ENCODE results near the gene ARFRP1. TPM values are rescaled to one million over a fixed set of nuclear protein-coding genes. Genes with fewer than 3 reads are reported as not detected.
"Not testable (repeated sequence)": the region's sequence is repeated elsewhere in the genome, so short reads cannot be mapped to it uniquely, and the experiment has no call there.

ARFRP1 gene
- total RNA-seq, 2 donors from 2014 or later = 55.1 to 70.9 TPM

- Mint-ChIP-seq H3K4me3 (no peak overlapping the region), H3K27ac (no peak overlapping the region), H3K4me1 (ENCODE audit: low read depth) (peaks cover 16% of the 10 kb centered on the region), H3K9me3 (no peaks in the 10 kb centered on the region), H3K36me3 (ENCODE audit: insufficient read depth in 2 of 2) (peaks cover 0 to 3% of the 10 kb centered on the region in 2 donors), H3K27me3 (ENCODE audit: low read depth) (no peaks in the 10 kb centered on the region)
- ATAC-seq (replicated peaks in 1 of 2) (no peak), DNase-seq (no peak)
Measured at GRCh38 chr20:63734111-63734945, 26.6 kb upstream of the ARFRP1 start.

DNA sequence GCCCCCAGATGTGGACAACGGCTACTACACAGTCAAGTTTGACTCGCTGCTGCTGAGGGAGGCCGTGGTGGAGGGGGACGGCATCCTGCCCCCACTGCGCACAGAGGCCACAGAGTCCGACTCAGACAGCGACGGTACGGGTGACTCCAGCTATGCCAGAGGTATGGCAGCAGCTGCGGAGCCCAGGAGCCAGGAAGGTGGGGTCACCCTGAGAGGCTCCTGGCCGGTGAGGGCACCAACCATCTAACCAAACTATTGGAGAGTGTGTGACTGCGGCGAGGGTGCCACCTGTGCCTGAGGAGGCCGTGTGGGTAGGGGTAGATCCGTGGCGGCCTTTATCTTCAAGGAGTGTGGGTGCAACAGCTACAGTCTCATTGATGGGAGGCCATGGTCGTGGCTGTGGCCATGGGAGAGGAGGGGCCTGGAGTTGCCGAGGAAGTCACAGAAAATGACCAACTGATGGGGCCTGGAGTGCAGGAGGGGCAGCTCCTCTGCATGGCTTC, 25.9 kb upstream of the ARFRP1 start:
- no peaks in the 10 kb centered on the region for H3K9me3 Mint-ChIP-seq
- peaks cover 16% of the 10 kb centered on the region for H3K4me1 Mint-ChIP-seq (ENCODE audit: low read depth)
- H3K27me3 Mint-ChIP-seq (ENCODE audit: low read depth) = no peaks in the 10 kb centered on the region
- no peak overlapping the region for H3K27ac Mint-ChIP-seq
- no peak overlapping the region for H3K4me3 Mint-ChIP-seq
- ATAC-seq (replicated peaks in 1 of 2) (no peak), DNase-seq (no peak)
- H3K36me3 Mint-ChIP-seq (ENCODE audit: insufficient read depth in 2 of 2) = peaks cover 0 to 7% of the 10 kb centered on the region in 2 donors

- Mint-ChIP-seq H3K9me3 (no peaks in the 10 kb centered on the region), H3K36me3 (ENCODE audit: insufficient read depth in 2 of 2) (peaks cover 2 to 10% of the 10 kb centered on the region in 2 donors), H3K4me3 (no peak overlapping the region), H3K27me3 (ENCODE audit: low read depth) (no peaks in the 10 kb centered on the region), H3K27ac (no peak overlapping the region), H3K4me1 (ENCODE audit: low read depth) (peaks cover 16% of the 10 kb centered on the region)
- DNase-seq (no peak), ATAC-seq (replicated peaks in 1 of 2) (no peak)
Measured at GRCh38 chr20:63733117-63733516, 25.3 kb upstream of the ARFRP1 start.

DNA sequence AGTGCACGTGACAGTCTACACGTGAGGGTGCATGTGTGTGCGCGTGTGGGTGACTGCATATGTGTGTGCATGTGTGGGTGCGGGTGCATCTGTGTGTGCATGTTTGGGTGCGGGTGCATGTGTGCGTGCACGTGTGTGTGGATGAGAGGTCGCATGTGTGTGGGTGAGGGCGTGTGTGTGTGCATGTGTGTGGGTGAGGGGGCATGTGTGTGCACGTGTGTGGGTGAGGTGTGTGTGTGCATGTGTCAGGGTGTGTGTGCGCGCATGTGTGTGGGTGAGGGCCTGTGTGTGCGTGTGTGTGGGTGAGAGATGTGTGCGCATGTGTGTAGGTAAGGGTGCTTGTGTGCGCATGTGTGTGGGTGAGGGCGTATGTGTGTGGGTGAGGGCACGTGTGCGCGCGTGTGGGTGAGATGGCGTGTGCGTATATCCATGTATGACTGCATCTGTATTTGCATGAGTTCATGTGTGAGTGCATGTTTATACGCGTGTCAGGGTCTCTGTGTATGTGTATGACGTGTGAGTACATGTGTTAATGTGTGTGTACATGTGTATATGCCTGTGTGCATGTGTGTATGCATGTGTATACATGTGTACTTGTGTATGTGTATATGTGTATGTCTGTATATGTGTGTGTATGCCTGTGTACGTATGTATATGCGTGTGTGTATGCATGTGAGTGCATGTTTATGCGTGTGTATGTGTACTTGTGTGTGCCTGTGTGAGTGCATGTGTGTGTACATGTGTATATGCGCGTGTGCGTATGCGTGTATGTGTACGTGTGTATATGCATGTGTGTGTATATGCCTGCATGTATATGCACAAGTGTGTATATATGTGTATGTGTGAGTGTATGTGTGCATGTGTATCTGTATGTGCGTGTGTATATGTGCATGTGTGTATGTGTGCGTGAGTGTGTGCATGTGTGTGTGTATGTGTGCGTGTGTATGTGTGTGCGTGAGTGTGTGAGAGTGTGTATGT, 24.6 kb upstream of the ARFRP1 start:
- ATAC-seq (replicated peaks in 1 of 2) (no peak), DNase-seq (no peak)
- H3K27me3 Mint-ChIP-seq (ENCODE audit: low read depth) = no peaks in the 10 kb centered on the region
- H3K27ac Mint-ChIP-seq = no peak overlapping the region
- H3K36me3 Mint-ChIP-seq (ENCODE audit: insufficient read depth in 2 of 2) = peaks cover 2 to 13% of the 10 kb centered on the region in 2 donors
- no peak overlapping the region for H3K4me3 Mint-ChIP-seq
- H3K4me1 Mint-ChIP-seq (ENCODE audit: low read depth) = peaks cover 16% of the 10 kb centered on the region
- H3K9me3 Mint-ChIP-seq = no peaks in the 10 kb centered on the region

- H3K4me1 Mint-ChIP-seq (ENCODE audit: low read depth) = peaks cover 7% of the 10 kb centered on the region
Measured at GRCh38 chr20:63731410-63731809, 23.6 kb upstream of the ARFRP1 start.

DNA sequence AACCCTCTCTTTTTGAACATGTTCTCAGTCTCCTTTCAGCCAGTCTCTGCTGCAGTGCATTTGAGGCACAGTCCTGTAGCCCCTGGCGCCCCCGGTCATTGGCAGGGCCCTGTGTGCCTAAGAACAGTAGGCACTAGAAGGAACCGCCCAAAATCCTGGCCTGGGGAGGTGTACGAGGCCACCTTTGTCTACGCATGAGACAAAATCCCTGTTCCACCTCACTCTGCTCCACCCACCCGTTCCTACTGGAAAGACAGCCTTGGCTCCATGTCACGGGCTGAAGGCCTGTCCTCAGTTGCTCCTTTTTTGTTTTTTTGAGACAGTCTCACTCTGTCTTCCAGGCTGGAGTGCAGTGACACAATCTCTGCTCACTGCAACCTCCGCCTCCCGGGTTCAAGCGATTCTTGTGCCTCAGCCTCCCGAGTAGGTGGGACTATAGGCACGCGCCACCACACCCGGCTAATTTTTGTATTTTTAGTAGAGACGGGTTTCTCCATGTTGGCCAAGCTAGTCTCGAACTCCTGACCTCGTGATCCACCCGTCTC, 22.5 kb upstream of the ARFRP1 start:
- ATAC-seq (replicated peaks in 1 of 2); H3K4me3 Mint-ChIP-seq; H3K9me3 Mint-ChIP-seq; H3K27me3 Mint-ChIP-seq (ENCODE audit: low read depth); H3K27ac Mint-ChIP-seq; DNase-seq; H3K4me1 Mint-ChIP-seq (ENCODE audit: low read depth): not testable (repeated sequence)
- H3K36me3 Mint-ChIP-seq (ENCODE audit: insufficient read depth in 2 of 2) = peaks cover 9 to 32% of the 10 kb centered on the region in 2 donors

More at GRCh38 chr20:63731410-63731809, 23.6 kb upstream of the ARFRP1 start:
- Mint-ChIP-seq H3K4me3 (no peak overlapping the region), H3K36me3 (ENCODE audit: insufficient read depth in 2 of 2) (peaks cover 4 to 22% of the 10 kb centered on the region in 2 donors), H3K27me3 (ENCODE audit: low read depth) (no peaks in the 10 kb centered on the region), H3K9me3 (no peaks in the 10 kb centered on the region), H3K27ac (no peak overlapping the region)
- ATAC-seq (replicated peaks in 1 of 2) (no peak), DNase-seq (no peak)

DNA sequence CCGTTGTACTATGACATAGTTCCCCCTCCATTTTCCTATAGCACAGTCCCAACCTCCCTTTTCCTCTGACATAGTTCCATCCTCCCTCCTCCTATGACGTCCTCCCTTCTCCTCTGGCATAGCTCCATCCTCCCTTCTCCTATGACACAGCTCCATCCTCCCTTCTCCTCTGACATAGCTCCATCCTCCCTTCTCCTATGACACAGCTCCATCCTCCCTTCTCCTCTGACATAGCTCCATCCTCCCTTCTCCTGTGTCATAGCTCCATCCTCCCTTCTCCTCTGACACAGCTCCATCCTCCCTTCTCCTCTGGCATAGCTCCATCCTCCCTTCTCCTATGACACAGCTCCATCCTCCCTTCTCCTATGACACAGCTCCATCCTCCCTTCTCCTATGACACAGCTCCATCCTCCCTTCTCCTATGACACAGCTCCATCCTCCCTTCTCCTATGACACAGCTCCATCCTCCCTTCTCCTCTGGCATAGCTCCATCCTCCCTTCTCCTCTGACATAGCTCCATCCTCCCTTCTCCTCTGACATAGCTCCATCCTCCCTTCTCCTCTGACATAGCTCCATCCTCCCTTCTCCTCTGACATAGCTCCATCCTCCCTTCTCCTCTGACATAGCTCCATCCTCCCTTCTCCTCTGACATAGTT, 15.3 kb upstream of the ARFRP1 start:
- Mint-ChIP-seq H3K36me3 (ENCODE audit: insufficient read depth in 2 of 2) (peaks cover 22 to 54% of the 10 kb centered on the region in 2 donors), H3K4me1 (ENCODE audit: low read depth) (peaks cover 26% of the 10 kb centered on the region)

GRCh38 chr20:63718996-63719395, 11.2 kb upstream of the ARFRP1 start:
- Mint-ChIP-seq H3K4me3 (no peak overlapping the region), H3K27me3 (ENCODE audit: low read depth) (no peaks in the 10 kb centered on the region), H3K4me1 (ENCODE audit: low read depth) (peaks cover 49% of the 10 kb centered on the region), H3K36me3 (ENCODE audit: insufficient read depth in 2 of 2) (peaks cover 27 to 55% of the 10 kb centered on the region in 2 donors), H3K9me3 (peaks cover 3 to 4% of the 10 kb centered on the region in 2 donors), H3K27ac (no peak overlapping the region)
- DNase-seq = no peak
- no peak for ATAC-seq (replicated peaks in 1 of 2)

More for the DNA sequence above, 15.3 kb upstream of the ARFRP1 start:
- not testable (repeated sequence) for H3K27me3 Mint-ChIP-seq (ENCODE audit: low read depth); ATAC-seq (replicated peaks in 1 of 2); DNase-seq; H3K9me3 Mint-ChIP-seq; H3K4me3 Mint-ChIP-seq
- peak overlapping the region; percentile 38 for H3K27ac Mint-ChIP-seq

GRCh38 chr20:63714858-63715257, 7.1 kb upstream of the ARFRP1 start:
- Mint-ChIP-seq H3K4me3 (no peak overlapping the region), H3K27ac (no peak overlapping the region), H3K27me3 (ENCODE audit: low read depth) (no peaks in the 10 kb centered on the region), H3K9me3 (peaks cover 6 to 9% of the 10 kb centered on the region in 2 donors), H3K4me1 (ENCODE audit: low read depth) (peaks cover 56% of the 10 kb centered on the region), H3K36me3 (ENCODE audit: insufficient read depth in 2 of 2) (peaks cover 27 to 74% of the 10 kb centered on the region in 2 donors)
- ATAC-seq (replicated peaks in 1 of 2) (no peak), DNase-seq (no peak)

DNA sequence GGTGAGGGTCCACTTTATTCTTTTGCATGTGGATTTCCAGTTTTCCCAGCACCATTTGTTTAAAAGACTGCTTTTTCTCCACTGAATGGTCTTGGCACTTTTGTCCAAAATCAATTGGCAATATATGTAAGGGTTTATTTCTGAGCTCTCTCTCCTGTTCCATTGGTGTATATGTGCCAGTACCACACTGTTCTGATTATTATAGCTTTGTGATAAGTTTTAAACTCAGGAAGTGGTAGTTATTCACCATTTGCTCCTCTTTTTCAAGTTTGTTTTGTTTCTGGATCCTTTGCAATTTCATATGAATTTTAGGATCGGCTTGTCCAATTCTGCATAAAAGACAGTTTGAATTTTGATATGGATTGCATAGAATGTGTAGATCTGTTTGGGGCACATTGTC, 4.4 kb upstream of the ARFRP1 start:
- H3K36me3 Mint-ChIP-seq (ENCODE audit: insufficient read depth in 2 of 2) = peaks cover 14 to 56% of the 10 kb centered on the region in 2 donors
- DNase-seq = no peak
- no peaks in the 10 kb centered on the region for H3K27me3 Mint-ChIP-seq (ENCODE audit: low read depth)
- peak overlapping the region; percentile 81 for H3K27ac Mint-ChIP-seq
- no peak for ATAC-seq (replicated peaks in 1 of 2)
- peaks cover 2 to 9% of the 10 kb centered on the region in 2 donors for H3K9me3 Mint-ChIP-seq
- peaks cover 67% of the 10 kb centered on the region for H3K4me1 Mint-ChIP-seq (ENCODE audit: low read depth)
- H3K4me3 Mint-ChIP-seq = peak overlapping the region in 1 of 2 donors; percentile 10

GRCh38 chr20:63711085-63711645, 3.4 kb upstream of the ARFRP1 start:
- H3K4me3 Mint-ChIP-seq = peak overlapping the region; percentile 41 to 71
- no peak overlapping the region for H3K27ac Mint-ChIP-seq
- peaks cover 12 to 50% of the 10 kb centered on the region in 2 donors for H3K36me3 Mint-ChIP-seq (ENCODE audit: insufficient read depth in 2 of 2)
- peaks cover 64% of the 10 kb centered on the region for H3K4me1 Mint-ChIP-seq (ENCODE audit: low read depth)
- H3K27me3 Mint-ChIP-seq (ENCODE audit: low read depth) = no peaks in the 10 kb centered on the region
- ATAC-seq (replicated peaks in 1 of 2) (no peak), DNase-seq (no peak)
- peaks cover 2 to 7% of the 10 kb centered on the region in 2 donors for H3K9me3 Mint-ChIP-seq

GRCh38 chr20:63709149-63709527, 1.4 kb upstream of the ARFRP1 start:
- peaks cover 53% of the 10 kb centered on the region for H3K4me1 Mint-ChIP-seq (ENCODE audit: low read depth)
- no peak for ATAC-seq (replicated peaks in 1 of 2)
- H3K9me3 Mint-ChIP-seq = peaks cover 2 to 5% of the 10 kb centered on the region in 2 donors
- H3K36me3 Mint-ChIP-seq (ENCODE audit: insufficient read depth in 2 of 2) = peaks cover 6 to 39% of the 10 kb centered on the region in 2 donors
- DNase-seq = no peak
- H3K27ac Mint-ChIP-seq = no peak overlapping the region
- H3K27me3 Mint-ChIP-seq (ENCODE audit: low read depth) = no peaks in the 10 kb centered on the region
- H3K4me3 Mint-ChIP-seq = peak overlapping the region; percentile 94 to 96

All from activated T-cell treated with anti-CD3 and anti-CD28 coated beads, Interleukin-2, amount 50 U/mL, for 72 hours (primary cell).